Loucy (cell line): ENCODE results near the gene F3.

ENCODE experiments used
- H2AFZ ChIP-seq: fragments of 200-600 bp; sonication (generic); 2 replicates; pipeline ENCODE4 v1.6.0; 2016; ENCODE audit warnings: antibody characterized with exemption, mild to moderate bottlenecking, low read length, moderate library complexity
- H3F3A ChIP-seq: fragments of 200-600 bp; 2 replicates; pipeline ENCODE4 v1.6.0; 2016; ENCODE audit warnings: antibody characterized with exemption, low read depth, mild to moderate bottlenecking
- H3K27me3 ChIP-seq: fragments of 200-600 bp; sonication (generic); 2 replicates; pipeline ENCODE4 v1.6.1; 2014; ENCODE audit warnings: low read length, mild to moderate bottlenecking; ENCODE audit not compliant: insufficient read depth, poor library complexity, severe bottlenecking
- H3K36me3 ChIP-seq: fragments of 200-600 bp; sonication (generic); 2 replicates; pipeline ENCODE4 v1.6.1; 2016; ENCODE audit warnings: low read length; ENCODE audit not compliant: insufficient read depth
- H3K4me1 ChIP-seq: fragments of 200-600 bp; sonication (generic); 2 replicates; pipeline ENCODE4 v1.5.1; 2014; ENCODE audit warnings: low read length, mild to moderate bottlenecking; ENCODE audit not compliant: insufficient read depth, poor library complexity, severe bottlenecking
- H3K4me2 ChIP-seq: fragments of 200-600 bp; sonication (generic); 2 replicates; pipeline ENCODE4 v1.6.0; 2014; ENCODE audit warnings: antibody characterized with exemption, low read length, low read depth, mild to moderate bottlenecking; ENCODE audit not compliant: poor library complexity, severe bottlenecking
- H3K4me3 ChIP-seq: fragments of 200-600 bp; sonication (generic); 2 replicates; pipeline ENCODE4 v1.5.1; 2014; ENCODE audit warnings: low read length, mild to moderate bottlenecking, mixed read lengths; ENCODE audit not compliant: poor library complexity, severe bottlenecking
- H3K79me2 ChIP-seq: fragments of 200-600 bp; sonication (generic); 2 replicates; pipeline ENCODE4 v1.6.1; 2014; ENCODE audit warnings: low read length; ENCODE audit not compliant: insufficient read depth
- H3K9ac ChIP-seq: fragments of 200-600 bp; sonication (generic); 2 replicates; pipeline ENCODE4 v1.6.0; 2014; ENCODE audit warnings: mild to moderate bottlenecking, low read depth, low read length, moderate library complexity; ENCODE audit not compliant: poor library complexity, severe bottlenecking
- H3K9me2 ChIP-seq: fragments of 200-600 bp; sonication (generic); replicated peaks from 2 replicates; pipeline ENCODE4 v1.6.1; 2016; ENCODE audit warnings: low read depth, low read length, mixed read lengths
- H3K9me3 ChIP-seq: fragments of 200-600 bp; sonication (generic); 2 replicates; pipeline ENCODE4 v1.6.1; 2014; ENCODE audit warnings: mild to moderate bottlenecking, antibody characterized with exemption, low read length, low read depth; ENCODE audit not compliant: insufficient read depth
- H4K20me1 ChIP-seq: fragments of 200-600 bp; sonication (generic); 2 replicates; pipeline ENCODE4 v1.6.0; 2014; ENCODE audit warnings: antibody characterized with exemption, low read length, mild to moderate bottlenecking; ENCODE audit not compliant: insufficient read depth, poor library complexity, severe bottlenecking
- EZH2phosphoT487 ChIP-seq: fragments of 200-600 bp; IDR thresholded peaks from 2 replicates; pipeline ENCODE4 v1.6.1; 2018; ENCODE audit warnings: antibody characterized with exemption, mild to moderate bottlenecking, moderate library complexity, borderline replicate concordance
- TF ChIP-seq, protein P1 (sequence below): fragments of 200-600 bp; sonication (generic); conservative IDR thresholded peaks from 2 replicates; pipeline ENCODE4 v1.5.1; 2014; ENCODE audit warnings: mild to moderate bottlenecking, antibody characterized with exemption, low read length

The F3 gene

DNA sequence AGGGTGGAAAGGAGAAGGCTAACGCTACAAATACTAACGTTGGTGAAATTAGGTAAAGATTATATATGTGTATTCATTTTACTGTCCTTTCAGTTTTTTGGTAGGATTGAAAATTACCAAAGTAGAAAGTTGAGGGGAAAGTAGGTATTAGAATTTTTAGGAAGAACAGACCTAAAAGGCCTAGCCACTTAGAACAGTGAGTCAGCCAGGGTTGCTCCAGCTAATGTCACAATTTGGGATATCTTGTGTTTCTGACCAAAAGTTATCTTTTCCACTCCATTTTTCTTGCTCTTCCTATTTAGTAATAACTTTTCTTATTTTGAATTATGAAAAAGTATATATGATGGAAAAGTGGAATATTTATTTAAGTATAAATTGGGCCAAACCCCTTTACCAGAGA, 40.1 kb downstream of the F3 start:
- Histone ChIP-seq H3K79me2 (no peaks in the 10 kb centered on the region), H3K36me3 (peaks cover 43% of the 10 kb centered on the region; the same call in 1 of the 2 replicates), H3K9me3 (no peaks in the 10 kb centered on the region), H3F3A (no peaks in the 10 kb centered on the region; the same call in 1 of the 2 replicates), H3K4me2 (no peak overlapping the region), H3K4me3 (no peak overlapping the region), H2AFZ (no peak overlapping the region), H3K9me2 (no peaks in the 10 kb centered on the region), H3K4me1 (no peaks in the 10 kb centered on the region), H3K27me3 (no peaks in the 10 kb centered on the region), H4K20me1 (no peaks in the 10 kb centered on the region), H3K9ac (no peak overlapping the region)
- TF ChIP-seq EZH2phosphoT487: no peak
- TF ChIP-seq, protein P1, sequence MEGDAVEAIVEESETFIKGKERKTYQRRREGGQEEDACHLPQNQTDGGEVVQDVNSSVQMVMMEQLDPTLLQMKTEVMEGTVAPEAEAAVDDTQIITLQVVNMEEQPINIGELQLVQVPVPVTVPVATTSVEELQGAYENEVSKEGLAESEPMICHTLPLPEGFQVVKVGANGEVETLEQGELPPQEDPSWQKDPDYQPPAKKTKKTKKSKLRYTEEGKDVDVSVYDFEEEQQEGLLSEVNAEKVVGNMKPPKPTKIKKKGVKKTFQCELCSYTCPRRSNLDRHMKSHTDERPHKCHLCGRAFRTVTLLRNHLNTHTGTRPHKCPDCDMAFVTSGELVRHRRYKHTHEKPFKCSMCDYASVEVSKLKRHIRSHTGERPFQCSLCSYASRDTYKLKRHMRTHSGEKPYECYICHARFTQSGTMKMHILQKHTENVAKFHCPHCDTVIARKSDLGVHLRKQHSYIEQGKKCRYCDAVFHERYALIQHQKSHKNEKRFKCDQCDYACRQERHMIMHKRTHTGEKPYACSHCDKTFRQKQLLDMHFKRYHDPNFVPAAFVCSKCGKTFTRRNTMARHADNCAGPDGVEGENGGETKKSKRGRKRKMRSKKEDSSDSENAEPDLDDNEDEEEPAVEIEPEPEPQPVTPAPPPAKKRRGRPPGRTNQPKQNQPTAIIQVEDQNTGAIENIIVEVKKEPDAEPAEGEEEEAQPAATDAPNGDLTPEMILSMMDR: no peak

DNA sequence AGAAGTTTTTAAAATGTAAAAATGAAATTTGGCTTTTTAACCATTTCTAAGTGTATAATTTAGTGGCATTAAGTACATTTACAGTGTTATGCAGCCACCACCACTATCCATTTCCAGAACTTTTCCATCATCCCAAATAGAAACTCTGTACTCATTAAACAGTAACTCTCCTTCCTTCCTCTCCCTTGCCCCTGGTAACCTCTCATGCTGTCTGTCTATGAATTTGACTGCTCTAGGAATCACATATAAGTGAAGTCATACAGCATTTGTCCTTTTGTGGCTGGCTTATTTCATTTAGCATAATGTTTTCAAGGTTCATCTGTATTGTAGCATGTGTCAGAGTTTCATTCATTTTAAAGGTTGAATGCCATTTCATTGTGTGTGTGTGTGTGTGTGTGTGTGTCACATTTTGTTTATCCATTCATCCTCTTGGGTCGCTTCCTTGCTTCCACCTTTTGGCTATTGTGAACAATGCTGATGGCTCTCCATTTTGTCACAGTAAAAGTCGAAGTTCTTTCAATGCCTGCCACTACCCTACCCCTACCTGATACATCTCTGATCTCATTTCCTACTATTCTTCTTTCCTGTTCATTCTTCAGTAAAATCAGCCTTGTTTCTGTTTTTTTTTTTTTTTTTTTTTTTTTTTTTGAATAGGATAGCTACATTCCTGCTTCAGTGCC, 45.3 kb downstream of the F3 start:
- TF ChIP-seq, protein P1: no peak
- no peak for TF ChIP-seq EZH2phosphoT487
- Histone ChIP-seq H3K9me3 (no peaks in the 10 kb centered on the region), H3K36me3 (peaks cover 37% of the 10 kb centered on the region), H3K9me2 (no peaks in the 10 kb centered on the region), H4K20me1 (no peaks in the 10 kb centered on the region), H3K9ac (no peak overlapping the region), H3K79me2 (no peaks in the 10 kb centered on the region), H3K4me1 (no peaks in the 10 kb centered on the region), H3F3A (no peaks in the 10 kb centered on the region; the same call in 1 of the 2 replicates), H3K27me3 (no peaks in the 10 kb centered on the region), H3K4me2 (no peak overlapping the region), H3K4me3 (no peak overlapping the region), H2AFZ (no peak overlapping the region)

DNA sequence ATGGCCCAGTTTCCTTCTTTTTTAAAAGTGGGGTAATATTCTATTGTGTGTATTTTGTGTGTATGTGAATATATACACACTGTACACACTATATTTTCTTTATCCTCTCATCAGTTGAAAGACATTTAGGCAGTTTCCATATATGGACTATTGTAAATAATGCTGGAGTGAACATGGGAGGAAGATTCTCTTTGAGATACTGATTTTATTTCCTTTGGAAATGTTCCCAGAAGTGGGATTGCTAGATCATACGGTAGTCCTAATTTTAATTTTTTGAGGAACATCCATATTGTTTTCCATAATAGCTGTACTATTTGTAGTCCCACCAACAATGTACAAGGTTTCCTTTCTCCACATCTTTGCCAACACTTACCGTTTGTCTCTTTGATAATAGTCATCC, 51.0 kb downstream of the F3 start:
- Histone ChIP-seq H3F3A (no peaks in the 10 kb centered on the region; the same call in 1 of the 2 replicates), H3K36me3 (peaks cover 38% of the 10 kb centered on the region)

More for the DNA sequence above, 51.0 kb downstream of the F3 start:
- Histone ChIP-seq H3K9me3 (no peaks in the 10 kb centered on the region), H3K79me2 (no peaks in the 10 kb centered on the region), H3K9ac (no peak overlapping the region), H3K9me2 (no peaks in the 10 kb centered on the region), H2AFZ (no peak overlapping the region), H3K27me3 (no peaks in the 10 kb centered on the region), H3K4me3 (no peak overlapping the region), H4K20me1 (no peaks in the 10 kb centered on the region), H3K4me1 (no peaks in the 10 kb centered on the region), H3K4me2 (no peak overlapping the region)
- no peak for TF ChIP-seq EZH2phosphoT487
- TF ChIP-seq, protein P1: no peak
